ENCODE results near the gene FBF1. TPM values are rescaled to one million over a fixed set of nuclear protein-coding genes. Genes with fewer than 3 reads are reported as not detected.

Gene FBF1
- total and polyA plus RNA-seq, 9 of the 15 experiments (the other 6 are each of a cell fraction or from before 2014, with no cell fraction given), result 0.46 to 14.9 (median 7.5) TPM

DNA sequence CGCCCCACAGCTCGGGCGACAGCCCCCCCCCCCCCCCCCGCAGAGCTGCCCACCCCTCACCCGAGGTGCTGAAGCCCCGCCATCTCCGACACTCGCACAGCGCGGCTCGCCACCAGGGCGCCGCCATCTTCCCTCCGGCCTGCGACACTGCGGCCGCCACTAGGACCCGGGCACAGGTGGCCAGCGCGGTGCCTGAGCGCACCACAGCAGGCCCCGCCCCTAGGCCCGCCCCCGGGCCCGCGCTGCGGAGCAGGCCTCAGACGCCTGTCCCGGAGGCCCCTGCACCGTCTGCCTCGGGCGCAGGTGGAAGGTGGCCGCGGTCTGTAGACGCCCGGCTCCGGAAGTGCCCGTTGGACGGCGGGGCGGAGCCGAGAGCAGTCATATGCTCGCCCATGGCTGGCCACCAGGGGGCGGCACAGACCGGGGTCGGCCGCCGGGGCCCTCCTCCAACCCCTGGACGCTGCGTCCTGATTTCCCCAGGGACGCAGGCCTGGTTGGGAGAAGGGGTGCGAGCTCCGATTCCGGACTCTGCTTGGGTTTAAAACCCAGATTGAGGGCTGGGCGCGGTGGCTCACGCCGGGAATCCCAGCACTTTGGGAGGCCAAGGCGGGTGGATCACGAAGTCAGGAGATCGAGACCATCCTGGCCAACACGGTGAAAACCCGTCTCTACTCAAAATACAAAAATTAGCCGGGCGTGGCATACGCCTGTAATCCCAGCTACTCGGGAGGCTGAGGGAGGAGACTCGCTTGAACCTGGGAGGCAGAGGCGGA is 35.9 kb downstream of the FBF1 start, which contains the start of gene MRPL38 (continued):
- TF ChIP-seq, protein P1, sequence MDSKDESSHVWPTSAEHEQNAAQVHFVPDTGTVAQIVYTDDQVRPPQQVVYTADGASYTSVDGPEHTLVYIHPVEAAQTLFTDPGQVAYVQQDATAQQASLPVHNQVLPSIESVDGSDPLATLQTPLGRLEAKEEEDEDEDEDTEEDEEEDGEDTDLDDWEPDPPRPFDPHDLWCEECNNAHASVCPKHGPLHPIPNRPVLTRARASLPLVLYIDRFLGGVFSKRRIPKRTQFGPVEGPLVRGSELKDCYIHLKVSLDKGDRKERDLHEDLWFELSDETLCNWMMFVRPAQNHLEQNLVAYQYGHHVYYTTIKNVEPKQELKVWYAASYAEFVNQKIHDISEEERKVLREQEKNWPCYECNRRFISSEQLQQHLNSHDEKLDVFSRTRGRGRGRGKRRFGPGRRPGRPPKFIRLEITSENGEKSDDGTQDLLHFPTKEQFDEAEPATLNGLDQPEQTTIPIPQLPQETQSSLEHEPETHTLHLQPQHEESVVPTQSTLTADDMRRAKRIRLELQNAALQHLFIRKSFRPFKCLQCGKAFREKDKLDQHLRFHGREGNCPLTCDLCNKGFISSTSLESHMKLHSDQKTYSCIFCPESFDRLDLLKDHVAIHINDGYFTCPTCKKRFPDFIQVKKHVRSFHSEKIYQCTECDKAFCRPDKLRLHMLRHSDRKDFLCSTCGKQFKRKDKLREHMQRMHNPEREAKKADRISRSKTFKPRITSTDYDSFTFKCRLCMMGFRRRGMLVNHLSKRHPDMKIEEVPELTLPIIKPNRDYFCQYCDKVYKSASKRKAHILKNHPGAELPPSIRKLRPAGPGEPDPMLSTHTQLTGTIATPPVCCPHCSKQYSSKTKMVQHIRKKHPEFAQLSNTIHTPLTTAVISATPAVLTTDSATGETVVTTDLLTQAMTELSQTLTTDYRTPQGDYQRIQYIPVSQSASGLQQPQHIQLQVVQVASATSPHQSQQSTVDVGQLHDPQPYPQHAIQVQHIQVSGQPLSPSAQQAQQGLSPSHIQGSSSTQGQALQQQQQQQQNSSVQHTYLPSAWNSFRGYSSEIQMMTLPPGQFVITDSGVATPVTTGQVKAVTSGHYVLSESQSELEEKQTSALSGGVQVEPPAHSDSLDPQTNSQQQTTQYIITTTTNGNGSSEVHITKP (IDR thresholded peaks at IDR 0.05; ENCODE audit: partially characterized antibody), result peak; percentile 17
- 0 out of 2 replicates have a peak, but pooled peaks have one; percentile 6 for TF ChIP-seq KDM2B (CRISPR knock-in tag; IDR thresholded peaks at IDR 0.05)
- TF ChIP-seq, protein P2, sequence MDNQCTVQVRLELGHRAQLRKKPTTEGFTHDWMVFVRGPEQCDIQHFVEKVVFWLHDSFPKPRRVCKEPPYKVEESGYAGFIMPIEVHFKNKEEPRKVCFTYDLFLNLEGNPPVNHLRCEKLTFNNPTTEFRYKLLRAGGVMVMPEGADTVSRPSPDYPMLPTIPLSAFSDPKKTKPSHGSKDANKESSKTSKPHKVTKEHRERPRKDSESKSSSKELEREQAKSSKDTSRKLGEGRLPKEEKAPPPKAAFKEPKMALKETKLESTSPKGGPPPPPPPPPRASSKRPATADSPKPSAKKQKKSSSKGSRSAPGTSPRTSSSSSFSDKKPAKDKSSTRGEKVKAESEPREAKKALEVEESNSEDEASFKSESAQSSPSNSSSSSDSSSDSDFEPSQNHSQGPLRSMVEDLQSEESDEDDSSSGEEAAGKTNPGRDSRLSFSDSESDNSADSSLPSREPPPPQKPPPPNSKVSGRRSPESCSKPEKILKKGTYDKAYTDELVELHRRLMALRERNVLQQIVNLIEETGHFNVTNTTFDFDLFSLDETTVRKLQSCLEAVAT (IDR thresholded peaks at IDR 0.05), result peak in 1 of 2 experiments; percentile 61; a peak in 1 of 4 replicates
- TF ChIP-seq ZBTB7A (IDR thresholded peaks at IDR 0.05; ENCODE audit: borderline replicate concordance, control insufficient read depth, low read depth, low read length), result peak; percentile 70; the same call in 1 of the 2 replicates
- TF ChIP-seq POLR2G (IDR thresholded peaks at IDR 0.05; ENCODE audit: low read depth, low read length), result peak; percentile 90
- TF ChIP-seq DMBX1 (CRISPR knock-in tag; IDR thresholded peaks at IDR 0.05; ENCODE audit: borderline replicate concordance), result 0 out of 2 replicates have a peak, but pooled peaks have one; percentile 37
- TF ChIP-seq SMC3 (conservative IDR thresholded peaks at IDR 0.05; ENCODE audit: insufficient read depth, low read depth, low read length), result peak; percentile 97
- peak; percentile 10 for TF ChIP-seq ZFP36 (IDR thresholded peaks at IDR 0.05; ENCODE audit: low read depth, low read length, partially characterized antibody)
- no peak for TF ChIP-seq NR4A1 (CRISPR knock-in tag; IDR thresholded peaks at IDR 0.05)
- peak; percentile 63; the same call in 1 of the 2 replicates for TF ChIP-seq NR4A1 (tag; IDR thresholded peaks at IDR 0.05)
- TF ChIP-seq ATF1 (CRISPR knock-in tag; IDR thresholded peaks at IDR 0.05), result no peak
- peak; percentile 76 for TF ChIP-seq ATF1 (tag; IDR thresholded peaks at IDR 0.05)
- TF ChIP-seq, protein P3, sequence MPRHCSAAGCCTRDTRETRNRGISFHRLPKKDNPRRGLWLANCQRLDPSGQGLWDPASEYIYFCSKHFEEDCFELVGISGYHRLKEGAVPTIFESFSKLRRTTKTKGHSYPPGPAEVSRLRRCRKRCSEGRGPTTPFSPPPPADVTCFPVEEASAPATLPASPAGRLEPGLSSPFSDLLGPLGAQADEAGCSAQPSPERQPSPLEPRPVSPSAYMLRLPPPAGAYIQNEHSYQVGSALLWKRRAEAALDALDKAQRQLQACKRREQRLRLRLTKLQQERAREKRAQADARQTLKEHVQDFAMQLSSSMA (CRISPR knock-in tag; IDR thresholded peaks at IDR 0.05), result 0 out of 2 replicates have a peak, but pooled peaks have one; percentile 46
- no peak for TF ChIP-seq RBM39 (optimal IDR thresholded peaks at IDR 0.05; ENCODE audit: low read depth, low read length)
- TF ChIP-seq POLR2AphosphoS5 (IDR thresholded peaks at IDR 0.05; ENCODE audit: control insufficient read depth, insufficient read depth, low read depth, low read length), result peak; percentile 39; the same call in 1 of the 2 replicates
- peak in 1 of 2 experiments; percentile 48; a peak in 2 of 3 replicates for TF ChIP-seq CBX3 (IDR thresholded peaks at IDR 0.05; ENCODE audit: borderline replicate concordance in 1 of 2, low read length in 2 of 2)
- TF ChIP-seq PHF8 (IDR thresholded peaks at IDR 0.05; ENCODE audit: borderline replicate concordance, low read length), result peak; percentile 52; the same call in 1 of the 2 replicates
- peak; percentile 20; the same call in 1 of the 2 replicates for TF ChIP-seq PML (IDR thresholded peaks at IDR 0.05; ENCODE audit: low read length)
- no peak for TF ChIP-seq BDP1 (IDR thresholded peaks at IDR 0.05; ENCODE audit: insufficient read depth, insufficient read length)
- TF ChIP-seq KDM5B (IDR thresholded peaks at IDR 0.05; ENCODE audit: insufficient replicate concordance, low read depth, low read length), result peak; percentile 79
- TF ChIP-seq ZNF551 (CRISPR knock-in tag; IDR thresholded peaks at IDR 0.05), result no peak
